HG03066 (cell line): ENCODE results near the gene C10orf90.

Experiments
- ATAC-seq: cut with Tn5 transposase; IDR thresholded peaks from one replicate; pipeline ENCODE4 v1.9.1; 2021; ENCODE audit warnings: low read depth; ENCODE audit not compliant: unreplicated experiment

The C10orf90 gene, protein sequence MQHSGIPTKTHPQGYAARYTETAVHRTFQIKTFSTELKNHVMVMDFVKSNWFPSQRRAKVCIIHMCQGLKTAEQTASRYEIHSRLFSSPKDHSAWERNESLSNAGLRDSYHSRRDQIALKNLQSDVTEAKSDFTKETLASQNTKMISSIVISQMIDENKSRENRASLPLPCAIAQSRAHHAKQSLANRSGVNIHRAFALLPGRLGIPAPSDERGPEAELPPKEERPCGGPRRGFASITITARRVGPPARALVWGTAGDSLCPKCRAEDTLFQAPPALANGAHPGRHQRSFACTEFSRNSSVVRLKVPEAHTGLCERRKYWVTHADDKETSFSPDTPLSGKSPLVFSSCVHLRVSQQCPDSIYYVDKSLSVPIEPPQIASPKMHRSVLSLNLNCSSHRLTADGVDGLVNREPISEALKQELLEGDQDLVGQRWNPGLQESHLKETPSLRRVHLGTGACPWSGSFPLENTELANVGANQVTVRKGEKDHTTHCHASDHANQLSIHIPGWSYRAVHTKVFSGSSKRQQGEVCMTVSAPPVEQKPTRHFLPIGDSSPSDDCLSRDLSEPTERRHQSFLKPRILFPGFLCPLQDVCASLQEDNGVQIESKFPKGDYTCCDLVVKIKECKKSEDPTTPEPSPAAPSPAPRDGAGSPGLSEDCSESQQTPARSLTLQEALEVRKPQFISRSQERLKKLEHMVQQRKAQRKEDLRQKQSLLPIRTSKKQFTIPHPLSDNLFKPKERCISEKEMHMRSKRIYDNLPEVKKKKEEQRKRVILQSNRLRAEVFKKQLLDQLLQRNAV

GRCh38 chr10:126670056-126670894 is at the start of gene C10orf90:
C10orf90 (minus strand) TSS chr10:126670693; CDS start chr10:126670480, 213 bp downstream.
- ATAC-seq: no peak

DNA sequence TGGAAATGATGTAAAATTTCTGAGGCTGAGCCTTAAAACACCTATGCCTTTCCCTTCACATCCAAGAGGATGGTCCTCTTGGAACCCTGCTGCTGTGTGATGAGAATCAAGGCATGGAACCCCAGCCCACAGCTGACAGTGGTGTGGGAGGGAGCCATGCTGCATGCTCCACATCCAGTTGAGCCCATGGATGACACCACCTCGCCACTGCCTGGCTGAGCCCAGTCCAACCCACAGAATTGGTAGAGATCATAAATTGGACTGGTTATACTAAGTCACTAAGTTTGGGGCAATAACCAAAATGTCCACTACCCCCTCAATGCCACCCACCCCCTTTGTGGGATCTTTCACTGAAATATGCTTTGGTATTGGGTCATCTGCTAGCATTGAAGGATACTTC is 45.9 kb upstream of the C10orf90 start:
- ATAC-seq: no peak

DNA sequence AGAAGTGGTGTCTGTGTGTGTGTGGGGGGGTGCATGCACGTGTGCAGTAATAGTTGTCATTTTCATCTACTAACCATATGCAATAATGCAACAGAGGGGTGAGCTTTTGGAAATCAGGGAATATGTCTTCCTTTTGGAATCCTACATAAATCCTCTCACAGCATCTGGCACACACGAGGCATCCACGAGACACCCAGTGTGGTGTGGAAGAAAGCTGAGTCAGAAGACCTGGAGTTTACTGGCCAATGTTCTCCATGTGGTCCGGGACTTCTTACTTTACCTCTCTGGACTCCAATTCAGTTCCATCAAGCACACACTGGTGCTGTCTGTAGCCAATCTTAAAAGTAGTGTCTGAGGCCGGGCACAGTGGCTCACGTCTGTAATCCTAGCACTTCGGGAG is 43.1 kb upstream of the C10orf90 start:
- no peak for ATAC-seq

- no peak for ATAC-seq
Measured at GRCh38 chr10:126712681-126713080, 42.2 kb upstream of the C10orf90 start.

- ATAC-seq: no peak
Measured at GRCh38 chr10:126705951-126706565, 35.6 kb upstream of the C10orf90 start.

- ATAC-seq: no peak
Measured at GRCh38 chr10:126705131-126705530, 34.6 kb upstream of the C10orf90 start.

- ATAC-seq: no peak
Measured at GRCh38 chr10:126704649-126705048, 34.2 kb upstream of the C10orf90 start.

- no peak for ATAC-seq
Measured at GRCh38 chr10:126702181-126702580, 31.7 kb upstream of the C10orf90 start.

DNA sequence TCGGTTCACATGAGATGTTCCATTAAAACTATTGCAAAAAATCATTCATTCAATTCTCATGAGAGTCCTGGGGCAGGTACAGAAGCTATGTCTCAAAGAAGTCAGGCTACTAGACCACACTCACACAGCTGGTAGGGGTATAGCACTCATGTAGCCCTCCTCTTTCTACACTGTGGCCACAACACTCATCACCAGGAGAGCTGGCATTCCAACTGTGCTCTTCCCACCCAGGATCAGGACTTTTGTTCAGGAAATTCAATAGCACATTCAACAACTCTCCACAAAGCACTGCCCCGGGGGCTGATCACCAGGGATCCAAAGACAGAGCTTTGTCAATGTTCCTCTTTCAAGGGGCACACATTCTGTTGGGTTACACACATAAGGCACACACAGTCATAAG is 31.0 kb upstream of the C10orf90 start:
- no peak for ATAC-seq

- ATAC-seq: no peak
Measured at GRCh38 chr10:126696684-126697083, 26.2 kb upstream of the C10orf90 start.

DNA sequence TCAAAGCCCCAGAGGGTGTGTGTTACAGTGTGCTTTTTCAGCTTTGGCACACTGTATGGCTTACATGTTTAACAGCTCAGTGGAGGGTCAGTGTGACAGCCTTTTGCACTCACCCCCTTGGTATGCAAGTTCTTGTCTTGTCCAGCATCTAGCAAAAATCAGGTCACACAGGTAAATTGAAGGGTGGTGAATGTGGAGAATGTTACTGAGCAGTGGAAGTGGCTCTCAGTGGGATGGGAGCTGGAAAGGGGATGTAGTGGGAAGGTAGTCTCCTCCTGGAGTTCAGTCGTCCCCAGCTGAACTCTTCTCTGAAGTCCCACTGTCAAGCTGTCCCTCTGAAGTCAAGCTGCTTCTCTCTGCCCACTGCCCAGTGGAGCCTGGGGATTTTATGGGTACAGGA is 21.0 kb upstream of the C10orf90 start:
- ATAC-seq: no peak

- no peak for ATAC-seq
Measured at GRCh38 chr10:126690534-126690933, 20.0 kb upstream of the C10orf90 start.

DNA sequence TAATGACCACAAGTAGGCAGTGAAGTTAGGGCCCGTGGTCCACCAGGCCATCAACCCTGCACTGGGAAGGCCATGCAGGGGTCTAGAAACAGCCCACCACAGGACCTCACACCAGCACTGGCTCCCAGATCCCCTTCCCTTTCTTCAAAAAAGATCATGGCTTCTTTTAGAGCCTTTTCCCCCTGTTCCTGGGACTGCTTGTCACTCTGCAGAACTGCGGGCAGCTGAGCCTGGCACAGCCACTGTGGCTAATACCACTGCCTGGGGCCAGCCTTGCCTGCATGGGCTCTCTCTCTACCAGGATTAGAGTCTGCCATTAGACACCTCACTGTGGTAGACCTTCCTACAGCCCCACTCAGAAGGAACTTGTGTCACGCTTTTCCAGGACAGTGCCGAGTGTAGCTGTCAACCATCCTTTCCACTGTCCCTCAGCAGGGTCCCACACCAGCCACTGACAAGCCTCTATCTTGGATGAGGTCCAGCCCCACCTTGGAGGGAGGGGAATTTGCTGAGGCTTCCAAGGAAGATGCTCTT is 19.0 kb upstream of the C10orf90 start:
- no peak for ATAC-seq

- no peak for ATAC-seq
Measured at GRCh38 chr10:126687121-126687606, 16.7 kb upstream of the C10orf90 start.

DNA sequence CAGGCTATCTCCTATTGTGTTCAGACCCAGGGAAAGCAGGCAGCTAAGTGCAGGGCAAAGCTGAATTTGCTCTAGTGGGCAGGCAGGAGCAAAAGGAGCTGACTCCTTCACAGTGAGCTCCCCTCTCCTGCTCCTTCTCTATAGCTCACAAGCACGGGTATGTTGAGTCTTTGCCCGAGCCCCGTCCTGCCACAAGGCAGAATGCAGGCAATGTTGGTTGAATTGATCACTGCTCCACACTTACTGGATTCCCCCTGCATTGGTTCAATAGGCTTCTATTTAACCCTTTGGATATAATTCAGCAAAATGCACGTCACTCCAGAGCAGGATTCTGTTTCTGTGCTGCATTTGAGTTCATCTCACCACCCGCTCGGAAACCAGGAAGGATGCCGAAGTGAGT is 16.2 kb upstream of the C10orf90 start:
- no peak for ATAC-seq

DNA sequence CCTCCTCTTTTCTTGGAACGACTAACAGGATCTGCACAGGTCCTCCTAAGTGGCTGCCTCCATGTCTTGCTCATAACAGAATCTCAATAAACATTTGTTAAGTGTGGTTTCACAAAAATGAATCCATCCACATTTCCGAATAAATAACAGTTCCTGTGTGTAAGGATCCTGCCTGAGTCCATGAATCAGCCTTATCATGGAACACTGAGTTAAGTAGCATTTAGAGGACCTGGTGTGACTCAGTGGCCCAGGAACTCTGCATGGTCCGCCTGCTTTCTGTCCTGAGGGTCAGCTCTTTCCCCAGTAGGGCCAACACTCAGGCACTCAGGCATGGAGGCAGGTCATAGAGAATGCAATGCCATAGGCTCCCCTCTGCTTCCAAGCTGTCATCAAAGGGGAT is 15.8 kb upstream of the C10orf90 start:
- no peak for ATAC-seq

DNA sequence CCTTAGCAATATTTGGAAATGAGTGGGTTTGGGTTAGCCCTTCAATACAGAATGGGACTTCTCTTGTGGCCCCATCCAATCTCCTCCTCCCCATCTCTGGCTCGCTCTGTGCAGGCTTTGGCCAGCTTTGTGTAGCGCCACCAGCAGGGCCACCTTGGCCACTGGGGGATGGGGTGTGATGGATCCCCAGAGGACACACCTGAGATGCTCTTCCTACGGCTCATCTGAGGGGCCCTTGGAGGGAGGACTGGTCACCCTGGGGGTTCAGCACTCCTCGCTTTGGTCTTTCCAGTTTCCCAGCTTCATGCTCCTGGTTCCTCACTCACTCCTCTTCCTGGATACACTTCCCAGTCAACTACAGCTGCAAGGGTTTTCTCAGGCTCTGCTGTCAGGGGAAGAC is 15.3 kb upstream of the C10orf90 start:
- no peak for ATAC-seq

DNA sequence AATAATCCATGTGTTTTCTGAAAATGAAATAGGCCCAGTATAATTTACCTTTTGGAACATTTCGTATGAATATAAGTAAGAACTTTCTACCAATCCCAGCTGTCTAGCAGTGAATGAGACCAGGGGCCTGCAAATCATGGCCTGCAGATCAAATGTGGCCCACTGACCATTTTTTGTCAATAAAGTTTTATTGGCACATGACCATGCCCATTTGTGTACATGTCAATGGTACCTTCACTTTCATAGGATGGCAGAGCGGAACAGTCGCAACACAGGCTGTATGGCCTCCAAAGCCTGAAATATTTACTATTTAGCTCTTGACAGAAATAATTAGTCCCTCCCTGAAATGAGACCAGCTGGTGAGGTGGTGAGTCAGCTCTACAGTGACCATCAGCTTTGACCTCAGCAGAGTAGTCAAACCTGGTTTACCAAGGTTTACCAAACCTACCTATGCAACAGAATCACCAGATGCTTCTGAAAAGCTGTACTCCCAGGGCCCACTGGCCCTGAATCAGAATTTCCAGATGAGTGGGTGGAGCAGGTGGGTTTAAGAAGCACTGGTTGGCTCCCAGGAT is 13.8 kb upstream of the C10orf90 start:
- no peak for ATAC-seq

- ATAC-seq: no peak
Measured at GRCh38 chr10:126683466-126683865, 13.0 kb upstream of the C10orf90 start.
